GM23338 (cell line): ENCODE results near the gene GORAB. TPM values are rescaled to one million over a fixed set of nuclear protein-coding genes. Genes with fewer than 3 reads are reported as not detected.

ENCODE experiments used
- ATAC-seq: fragments of 200-7000 bp; cut with Tn5 transposase; 3 replicates; pipeline ENCODE4 v1.9.1; 2020
- DNase-seq: peaks from one replicate; pipeline ENCODE4 v3.0.0-alpha.2; 2015; ENCODE audit warnings: low spot score
- H2AFZ ChIP-seq: fragments of 200-600 bp; sonication (generic); 2 replicates; pipeline ENCODE4 v1.8.0; 2016; ENCODE audit warnings: antibody characterized with exemption, mild to moderate bottlenecking, moderate library complexity
- H3F3A ChIP-seq: fragments of 200-600 bp; sonication (generic); replicated peaks from 2 replicates; pipeline ENCODE4 v1.8.0; 2017; ENCODE audit warnings: antibody characterized with exemption, mixed run types, low read depth
- H3K27ac ChIP-seq: fragments of 200-600 bp; sonication (generic); 2 replicates; pipeline ENCODE4 v1.6.1; 2016; ENCODE audit warnings: low read depth
- H3K27me3 ChIP-seq: fragments of 200-600 bp; sonication (generic); 2 replicates; pipeline ENCODE4 v1.8.0; 2016; ENCODE audit warnings: mild to moderate bottlenecking, mixed run types, moderate library complexity; ENCODE audit not compliant: insufficient read depth
- H3K36me3 ChIP-seq: fragments of 200-600 bp; sonication (generic); 2 replicates; pipeline ENCODE4 v1.8.0; 2016; ENCODE audit warnings: mild to moderate bottlenecking; ENCODE audit not compliant: insufficient read depth
- H3K4me1 ChIP-seq: fragments of 200-600 bp; sonication (generic); 2 replicates; pipeline ENCODE4 v1.8.0; 2016; ENCODE audit warnings: mild to moderate bottlenecking, moderate library complexity; ENCODE audit not compliant: insufficient read depth
- H3K4me2 ChIP-seq: fragments of 200-600 bp; sonication (generic); 2 replicates; pipeline ENCODE4 v1.7.1; 2017; ENCODE audit warnings: mixed run types
- H3K4me3 ChIP-seq: fragments of 200-600 bp; sonication (generic); 2 replicates; pipeline ENCODE4 v1.6.1; 2016; ENCODE audit warnings: mixed run types
- H3K79me2 ChIP-seq: fragments of 200-600 bp; sonication (generic); replicated peaks from 2 replicates; pipeline ENCODE4 v1.8.0; 2017; ENCODE audit warnings: mild to moderate bottlenecking; ENCODE audit not compliant: insufficient read depth
- H3K9me2 ChIP-seq: fragments of 200-600 bp; sonication (generic); 2 replicates; pipeline ENCODE4 v1.8.0; 2017; ENCODE audit not compliant: insufficient read depth
- H4K20me1 ChIP-seq: fragments of 200-600 bp; sonication (generic); replicated peaks from 2 replicates; pipeline ENCODE4 v1.8.0; 2017; ENCODE audit warnings: mild to moderate bottlenecking; ENCODE audit not compliant: insufficient read depth
- H3K27ac Mint-ChIP-seq: 2 replicates; pipeline ENCODE4 v1.8.0; 2020; ENCODE audit warnings: inconsistent platforms, mild to moderate bottlenecking, moderate library complexity, mixed read lengths
- H3K27me3 Mint-ChIP-seq: 3 replicates; pipeline ENCODE4 v1.8.0; 2022; ENCODE audit warnings: low read depth, mild to moderate bottlenecking, moderate library complexity, mixed read lengths, inconsistent platforms; ENCODE audit not compliant: insufficient read depth, poor library complexity
- H3K36me3 Mint-ChIP-seq: 3 replicates; pipeline ENCODE4 v1.8.0; 2021; ENCODE audit warnings: low read depth, mild to moderate bottlenecking, inconsistent platforms, moderate library complexity, mixed read lengths
- H3K4me1 Mint-ChIP-seq: 3 replicates; pipeline ENCODE4 v1.8.0; 2020; ENCODE audit warnings: mild to moderate bottlenecking, inconsistent platforms, mixed read lengths
- H3K4me3 Mint-ChIP-seq: 3 replicates; pipeline ENCODE4 v1.8.0; 2021; ENCODE audit warnings: moderate library complexity, mild to moderate bottlenecking, inconsistent platforms, mixed read lengths
- H3K9me3 Mint-ChIP-seq: 3 replicates; pipeline ENCODE4 v1.8.0; 2020; ENCODE audit warnings: moderate library complexity, mild to moderate bottlenecking, inconsistent platforms, mixed read lengths
- CREB1 ChIP-seq: fragments of 250-450 bp; sonication (Bioruptor Pico); IDR thresholded peaks from 2 replicates; pipeline ENCODE4 v1.5.0; 2020; ENCODE audit warnings: low read depth, mild to moderate bottlenecking, moderate library complexity
- ETS1 ChIP-seq: IDR thresholded peaks from 2 replicates; pipeline ENCODE4 v1.6.1; 2016; ENCODE audit warnings: antibody characterized with exemption
- EZH2 ChIP-seq: fragments of 200-600 bp; sonication (generic); IDR thresholded peaks from one replicate; pipeline ENCODE4 v1.8.0; 2017; ENCODE audit warnings: antibody characterized with exemption, mild to moderate bottlenecking, low read depth; ENCODE audit not compliant: unreplicated experiment
- EZH2phosphoT487 ChIP-seq: fragments of 200-600 bp; sonication (generic); IDR thresholded peaks from one replicate; pipeline ENCODE4 v1.8.1; 2018; ENCODE audit warnings: antibody characterized with exemption; ENCODE audit not compliant: unreplicated experiment
- JUNB ChIP-seq: IDR thresholded peaks from one replicate; pipeline ENCODE4 v1.6.1; 2016; ENCODE audit warnings: antibody characterized with exemption; ENCODE audit not compliant: unreplicated experiment
- POLR2AphosphoS5 ChIP-seq: IDR thresholded peaks from 2 replicates; pipeline ENCODE4 v1.6.1; 2016; ENCODE audit warnings: antibody characterized with exemption, low read depth
- REST ChIP-seq: IDR thresholded peaks from one replicate; pipeline ENCODE4 v1.6.1; 2018; ENCODE audit warnings: antibody characterized with exemption; ENCODE audit not compliant: unreplicated experiment
- ZNF114 ChIP-seq: fragments of 250-450 bp; sonication (Bioruptor Pico); IDR thresholded peaks from 2 replicates; pipeline ENCODE4 v1.5.0; 2020; ENCODE audit warnings: mild to moderate bottlenecking, moderate library complexity
- ZNF331 ChIP-seq: fragments of 250-450 bp; sonication (Bioruptor Pico); IDR thresholded peaks from 2 replicates; pipeline ENCODE4 v1.5.0; 2020; ENCODE audit warnings: low read depth, mild to moderate bottlenecking, moderate library complexity
- ZNF462 ChIP-seq: fragments of 250-450 bp; sonication (Bioruptor Pico); IDR thresholded peaks from 2 replicates; pipeline ENCODE4 v1.5.0; 2020; ENCODE audit warnings: mild to moderate bottlenecking, moderate library complexity
- polyA plus RNA-seq: library from polyadenylated mRNA; unstranded; fragments of >200 nt; fragmentation: Nextera tagmentation; extraction: Ambion mirVana; gene quantifications from 2 replicates; pipeline ENCODE4 v1.2.1, GENCODE V29; 2016
- total RNA-seq: library from RNA; depleted of rRNA; stranded (reverse); fragments of >200 nt; shearing (Covaris generic); gene quantifications from 2 replicates; pipeline ENCODE4 v1.2.3, GENCODE V29; 2014

Gene GORAB
- total and polyA plus RNA-seq, 2 experiments from 2014 or later, result 10.4 to 21.1 TPM

GRCh38 chr1:170538687-170539086 lies 6.7 kb downstream of the GORAB start:
- H3K4me1 Mint-ChIP-seq, result no peaks in the 10 kb centered on the region; the same call in 2 of the 3 replicates
- Histone ChIP-seq H3K4me2 (no peak overlapping the region), H3K27me3 (no peaks in the 10 kb centered on the region), H3F3A (no peaks in the 10 kb centered on the region), H3K4me1 (no peaks in the 10 kb centered on the region), H3K9me2 (no peaks in the 10 kb centered on the region), H2AFZ (no peak overlapping the region), H3K27ac (no peak overlapping the region), H4K20me1 (no peaks in the 10 kb centered on the region), H3K79me2 (peaks cover 51% of the 10 kb centered on the region), H3K36me3 (peaks cover 22% of the 10 kb centered on the region; the same call in 1 of the 2 replicates), H3K4me3 (no peak overlapping the region)
- no peak overlapping the region for H3K27ac Mint-ChIP-seq
- DNase-seq (no peak), ATAC-seq (no peak)
- TF ChIP-seq JUNB, result no peak
- peaks cover 42% of the 10 kb centered on the region for H3K36me3 Mint-ChIP-seq
- no peak overlapping the region for H3K4me3 Mint-ChIP-seq
- H3K27me3 Mint-ChIP-seq, result no peaks in the 10 kb centered on the region
- no peaks in the 10 kb centered on the region for H3K9me3 Mint-ChIP-seq

GRCh38 chr1:170539154-170539553 lies 7.2 kb downstream of the GORAB start:
- H3F3A ChIP-seq, result no peaks in the 10 kb centered on the region
- Mint-ChIP-seq H3K4me3 (no peak overlapping the region), H3K4me1 (no peaks in the 10 kb centered on the region; the same call in 2 of the 3 replicates), H3K27me3 (no peaks in the 10 kb centered on the region), H3K27ac (peak overlapping the region; percentile 71), H3K36me3 (peaks cover 47% of the 10 kb centered on the region), H3K9me3 (no peaks in the 10 kb centered on the region)
- no peak overlapping the region for H3K4me3 ChIP-seq
- no peaks in the 10 kb centered on the region for H3K9me2 ChIP-seq
- no peak overlapping the region for H2AFZ ChIP-seq
- ATAC-seq (no peak), DNase-seq (no peak)
- H3K27ac ChIP-seq, result no peak overlapping the region
- H3K27me3 ChIP-seq, result no peaks in the 10 kb centered on the region
- H3K79me2 ChIP-seq, result peaks cover 46% of the 10 kb centered on the region
- H3K4me2 ChIP-seq, result no peak overlapping the region
- no peaks in the 10 kb centered on the region for H4K20me1 ChIP-seq
- peaks cover 27% of the 10 kb centered on the region; the same call in 1 of the 2 replicates for H3K36me3 ChIP-seq
- H3K4me1 ChIP-seq, result no peaks in the 10 kb centered on the region
- no peak for TF ChIP-seq CREB1 (CRISPR knock-in tag)
- TF ChIP-seq ZNF462, result no peak
- TF ChIP-seq ZNF331 (CRISPR knock-in tag), result no peak
- TF ChIP-seq ETS1, result no peak
- TF ChIP-seq JUNB, result no peak
- no peak for TF ChIP-seq EZH2
- no peak for TF ChIP-seq POLR2AphosphoS5
- TF ChIP-seq ZNF114, result no peak
- no peak for TF ChIP-seq REST
- TF ChIP-seq EZH2phosphoT487, result no peak
